ENCODE results near the gene PCGF1. TPM values are rescaled to one million over a fixed set of nuclear protein-coding genes. Genes with fewer than 3 reads are reported as not detected.

Gene PCGF1
- total and polyA plus RNA-seq, 2 of the 13 experiments (the other 11 are each of a cell fraction or from before 2014, with no cell fraction given): 20.4 to 22.6 TPM

DNA sequence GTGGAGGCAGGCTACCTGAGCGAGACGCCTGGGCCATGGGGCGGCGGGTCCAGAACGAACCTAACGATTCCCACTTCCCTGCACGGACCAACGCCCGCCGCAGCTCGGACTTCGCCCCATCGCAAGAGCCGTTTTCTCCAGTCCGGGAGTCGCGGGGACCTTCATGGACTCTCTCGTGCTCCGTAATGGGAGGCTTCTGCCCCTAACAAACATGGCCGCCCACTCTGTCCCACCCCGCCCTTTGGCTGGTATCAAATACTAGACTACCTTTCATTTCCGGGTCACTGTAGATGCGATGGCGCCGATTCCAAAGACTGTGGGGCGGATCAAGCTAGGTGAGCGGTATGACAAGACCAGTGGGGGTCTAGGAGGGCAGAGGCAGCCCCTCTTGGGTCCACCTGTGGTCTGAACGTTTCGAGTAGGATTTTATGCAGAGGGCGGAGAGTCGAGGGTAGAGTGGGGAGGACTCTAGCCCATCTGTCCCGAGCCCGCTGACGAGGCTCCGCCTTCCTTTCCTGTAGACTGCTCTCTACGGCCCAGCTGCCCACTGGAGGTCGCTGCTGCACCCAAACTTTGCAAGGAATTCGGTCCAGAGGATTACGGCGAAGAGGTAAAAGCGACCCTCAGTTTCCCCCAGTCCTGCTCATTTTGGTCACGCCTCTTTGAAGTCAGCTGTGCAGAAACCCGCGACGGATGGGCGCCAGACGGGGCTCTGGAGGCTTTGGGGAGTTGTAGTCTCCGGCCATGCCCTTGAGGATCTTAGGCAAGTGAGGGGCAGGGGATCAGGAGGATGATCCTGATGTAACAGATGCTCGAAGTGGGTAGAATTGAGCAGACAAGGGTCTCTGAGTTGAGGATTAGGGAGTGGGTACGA is 24.5 kb downstream of the PCGF1 start, which contains the start of the genes CCDC142 and TTC31 (continued):
- TF ChIP-seq, protein P1, sequence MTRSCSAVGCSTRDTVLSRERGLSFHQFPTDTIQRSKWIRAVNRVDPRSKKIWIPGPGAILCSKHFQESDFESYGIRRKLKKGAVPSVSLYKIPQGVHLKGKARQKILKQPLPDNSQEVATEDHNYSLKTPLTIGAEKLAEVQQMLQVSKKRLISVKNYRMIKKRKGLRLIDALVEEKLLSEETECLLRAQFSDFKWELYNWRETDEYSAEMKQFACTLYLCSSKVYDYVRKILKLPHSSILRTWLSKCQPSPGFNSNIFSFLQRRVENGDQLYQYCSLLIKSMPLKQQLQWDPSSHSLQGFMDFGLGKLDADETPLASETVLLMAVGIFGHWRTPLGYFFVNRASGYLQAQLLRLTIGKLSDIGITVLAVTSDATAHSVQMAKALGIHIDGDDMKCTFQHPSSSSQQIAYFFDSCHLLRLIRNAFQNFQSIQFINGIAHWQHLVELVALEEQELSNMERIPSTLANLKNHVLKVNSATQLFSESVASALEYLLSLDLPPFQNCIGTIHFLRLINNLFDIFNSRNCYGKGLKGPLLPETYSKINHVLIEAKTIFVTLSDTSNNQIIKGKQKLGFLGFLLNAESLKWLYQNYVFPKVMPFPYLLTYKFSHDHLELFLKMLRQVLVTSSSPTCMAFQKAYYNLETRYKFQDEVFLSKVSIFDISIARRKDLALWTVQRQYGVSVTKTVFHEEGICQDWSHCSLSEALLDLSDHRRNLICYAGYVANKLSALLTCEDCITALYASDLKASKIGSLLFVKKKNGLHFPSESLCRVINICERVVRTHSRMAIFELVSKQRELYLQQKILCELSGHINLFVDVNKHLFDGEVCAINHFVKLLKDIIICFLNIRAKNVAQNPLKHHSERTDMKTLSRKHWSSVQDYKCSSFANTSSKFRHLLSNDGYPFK (CRISPR knock-in tag; IDR thresholded peaks at IDR 0.05; ENCODE audit: borderline replicate concordance): peak; percentile 96
- TF ChIP-seq NR2F1 (CRISPR knock-in tag; IDR thresholded peaks at IDR 0.05): no peak
- TF ChIP-seq ZNF329 (CRISPR knock-in tag; IDR thresholded peaks at IDR 0.05; ENCODE audit: low read depth): 0 out of 2 replicates have a peak, but pooled peaks have one; percentile 37
- no peak for TF ChIP-seq ZNF841 (CRISPR knock-in tag; IDR thresholded peaks at IDR 0.05; ENCODE audit: borderline replicate concordance)
- peak; percentile 32; the same call in 1 of the 2 replicates for TF ChIP-seq FOSL2 (CRISPR knock-in tag; IDR thresholded peaks at IDR 0.05)
- TF ChIP-seq, protein P2, sequence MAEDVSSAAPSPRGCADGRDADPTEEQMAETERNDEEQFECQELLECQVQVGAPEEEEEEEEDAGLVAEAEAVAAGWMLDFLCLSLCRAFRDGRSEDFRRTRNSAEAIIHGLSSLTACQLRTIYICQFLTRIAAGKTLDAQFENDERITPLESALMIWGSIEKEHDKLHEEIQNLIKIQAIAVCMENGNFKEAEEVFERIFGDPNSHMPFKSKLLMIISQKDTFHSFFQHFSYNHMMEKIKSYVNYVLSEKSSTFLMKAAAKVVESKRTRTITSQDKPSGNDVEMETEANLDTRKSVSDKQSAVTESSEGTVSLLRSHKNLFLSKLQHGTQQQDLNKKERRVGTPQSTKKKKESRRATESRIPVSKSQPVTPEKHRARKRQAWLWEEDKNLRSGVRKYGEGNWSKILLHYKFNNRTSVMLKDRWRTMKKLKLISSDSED (CRISPR knock-in tag; IDR thresholded peaks at IDR 0.05): no peak
- 0 out of 2 replicates have a peak, but pooled peaks have one; percentile 88 for TF ChIP-seq PCBP1 (IDR thresholded peaks at IDR 0.05; ENCODE audit: borderline replicate concordance, low read depth, low read length)
- TF ChIP-seq, protein P3, sequence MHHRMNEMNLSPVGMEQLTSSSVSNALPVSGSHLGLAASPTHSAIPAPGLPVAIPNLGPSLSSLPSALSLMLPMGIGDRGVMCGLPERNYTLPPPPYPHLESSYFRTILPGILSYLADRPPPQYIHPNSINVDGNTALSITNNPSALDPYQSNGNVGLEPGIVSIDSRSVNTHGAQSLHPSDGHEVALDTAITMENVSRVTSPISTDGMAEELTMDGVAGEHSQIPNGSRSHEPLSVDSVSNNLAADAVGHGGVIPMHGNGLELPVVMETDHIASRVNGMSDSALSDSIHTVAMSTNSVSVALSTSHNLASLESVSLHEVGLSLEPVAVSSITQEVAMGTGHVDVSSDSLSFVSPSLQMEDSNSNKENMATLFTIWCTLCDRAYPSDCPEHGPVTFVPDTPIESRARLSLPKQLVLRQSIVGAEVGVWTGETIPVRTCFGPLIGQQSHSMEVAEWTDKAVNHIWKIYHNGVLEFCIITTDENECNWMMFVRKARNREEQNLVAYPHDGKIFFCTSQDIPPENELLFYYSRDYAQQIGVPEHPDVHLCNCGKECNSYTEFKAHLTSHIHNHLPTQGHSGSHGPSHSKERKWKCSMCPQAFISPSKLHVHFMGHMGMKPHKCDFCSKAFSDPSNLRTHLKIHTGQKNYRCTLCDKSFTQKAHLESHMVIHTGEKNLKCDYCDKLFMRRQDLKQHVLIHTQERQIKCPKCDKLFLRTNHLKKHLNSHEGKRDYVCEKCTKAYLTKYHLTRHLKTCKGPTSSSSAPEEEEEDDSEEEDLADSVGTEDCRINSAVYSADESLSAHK (CRISPR knock-in tag; IDR thresholded peaks at IDR 0.05; ENCODE audit: borderline replicate concordance): no peak
- no peak for TF ChIP-seq MTF1 (CRISPR knock-in tag; IDR thresholded peaks at IDR 0.05)
- peak; percentile 87 for TF ChIP-seq SPEN (CRISPR knock-in tag; IDR thresholded peaks at IDR 0.05; ENCODE audit: low read depth)
- TF ChIP-seq ZNF180 (CRISPR knock-in tag; IDR thresholded peaks at IDR 0.05; ENCODE audit: borderline replicate concordance, low read depth): no peak
- TF ChIP-seq ZNF10 (CRISPR knock-in tag; IDR thresholded peaks at IDR 0.05; ENCODE audit: borderline replicate concordance, low read depth): no peak
- TF ChIP-seq PAF1 (CRISPR knock-in tag; IDR thresholded peaks at IDR 0.05): no peak
- TF ChIP-seq NR3C1 (CRISPR knock-in tag; IDR thresholded peaks at IDR 0.05): no peak
- TF ChIP-seq MAZ (IDR thresholded peaks at IDR 0.05; ENCODE audit: borderline replicate concordance, low read depth, low read length): peak; percentile 72; the same call in 1 of the 2 replicates
- peak; percentile 94 for TF ChIP-seq MAZ (CRISPR knock-in tag; IDR thresholded peaks at IDR 0.05; ENCODE audit: low read depth)
- TF ChIP-seq, protein P4, sequence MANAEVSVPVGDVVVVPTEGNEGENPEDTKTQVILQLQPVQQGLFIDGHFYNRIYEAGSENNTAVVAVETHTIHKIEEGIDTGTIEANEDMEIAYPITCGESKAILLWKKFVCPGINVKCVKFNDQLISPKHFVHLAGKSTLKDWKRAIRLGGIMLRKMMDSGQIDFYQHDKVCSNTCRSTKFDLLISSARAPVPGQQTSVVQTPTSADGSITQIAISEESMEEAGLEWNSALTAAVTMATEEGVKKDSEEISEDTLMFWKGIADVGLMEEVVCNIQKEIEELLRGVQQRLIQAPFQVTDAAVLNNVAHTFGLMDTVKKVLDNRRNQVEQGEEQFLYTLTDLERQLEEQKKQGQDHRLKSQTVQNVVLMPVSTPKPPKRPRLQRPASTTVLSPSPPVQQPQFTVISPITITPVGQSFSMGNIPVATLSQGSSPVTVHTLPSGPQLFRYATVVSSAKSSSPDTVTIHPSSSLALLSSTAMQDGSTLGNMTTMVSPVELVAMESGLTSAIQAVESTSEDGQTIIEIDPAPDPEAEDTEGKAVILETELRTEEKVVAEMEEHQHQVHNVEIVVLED (CRISPR knock-in tag; IDR thresholded peaks at IDR 0.05; ENCODE audit: borderline replicate concordance): peak; percentile 86; the same call in 1 of the 2 replicates
